ENCODE data around the gene TMEM120A. TPM values are rescaled to one million over a fixed set of nuclear protein-coding genes. Genes with fewer than 3 reads are reported as not detected.

Gene TMEM120A
- polyA plus RNA-seq, 3 donors, result 65.5 to 79.9 (median 76.1) TPM

DNA sequence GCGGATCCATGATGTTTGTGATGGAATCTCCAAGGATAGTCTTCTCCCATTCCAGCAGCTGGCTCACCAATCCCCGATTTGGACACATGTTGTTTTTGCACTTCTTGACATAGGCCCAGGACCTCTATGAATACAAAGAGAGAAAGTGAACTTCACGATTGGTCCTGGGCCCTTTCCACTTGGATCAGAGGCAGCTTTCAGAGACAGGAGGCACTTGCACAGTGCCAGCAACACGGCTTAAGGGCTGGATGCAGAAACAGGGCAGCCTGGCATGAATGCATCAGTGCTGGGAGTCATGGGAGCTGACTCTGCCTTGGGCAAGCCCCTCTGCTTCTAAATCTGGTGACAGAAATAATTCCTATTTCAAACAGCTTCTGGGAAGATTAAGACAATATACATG lies 2.1 kb upstream of the TMEM120A start:
- no peaks in the 10 kb centered on the region for H3K27me3 ChIP-seq (ENCODE audit: control insufficient read depth in 2 of 2, insufficient read depth in 2 of 2, low read length in 2 of 2)
- peaks cover 5% of the 10 kb centered on the region for H3K79me2 ChIP-seq (ENCODE audit: insufficient read depth, low read length)
- no peaks in the 10 kb centered on the region for H3K9me3 ChIP-seq (replicated peaks in 1 of 2; ENCODE audit: control insufficient read depth in 1 of 2, insufficient read depth in 1 of 2, low read length in 2 of 2)
- H3K4me1 ChIP-seq (ENCODE audit: control insufficient read depth in 1 of 2, insufficient read depth in 2 of 2, low read length in 2 of 2), result peaks cover 37 to 51% of the 10 kb centered on the region in 2 donors
- Mint-ChIP-seq H3K9me3 (peaks cover 0 to 7% (median 4%) of the 10 kb centered on the region in 7 donors), H3K36me3 (peaks cover 34 to 56% of the 10 kb centered on the region in 2 donors), H3K4me1 (peaks cover 44% of the 10 kb centered on the region), H3K27me3 (ENCODE audit: low read depth in 3 of 3) (peaks cover 0 to 5% (median 0%) of the 10 kb centered on the region in 3 donors), H3K27ac (peak overlapping the region; percentile 95 to 100 (median 98)), H3K4me3 (no peak overlapping the region)
- H3K27ac ChIP-seq (ENCODE audit: low read depth in 1 of 2, low read length in 2 of 2), result peak overlapping the region; percentile 47 to 87
- 96% methylated on average over 3 of the region's 4 CpGs for WGBS (ENCODE audit: insufficient coverage)
- TF ChIP-seq, protein P1, sequence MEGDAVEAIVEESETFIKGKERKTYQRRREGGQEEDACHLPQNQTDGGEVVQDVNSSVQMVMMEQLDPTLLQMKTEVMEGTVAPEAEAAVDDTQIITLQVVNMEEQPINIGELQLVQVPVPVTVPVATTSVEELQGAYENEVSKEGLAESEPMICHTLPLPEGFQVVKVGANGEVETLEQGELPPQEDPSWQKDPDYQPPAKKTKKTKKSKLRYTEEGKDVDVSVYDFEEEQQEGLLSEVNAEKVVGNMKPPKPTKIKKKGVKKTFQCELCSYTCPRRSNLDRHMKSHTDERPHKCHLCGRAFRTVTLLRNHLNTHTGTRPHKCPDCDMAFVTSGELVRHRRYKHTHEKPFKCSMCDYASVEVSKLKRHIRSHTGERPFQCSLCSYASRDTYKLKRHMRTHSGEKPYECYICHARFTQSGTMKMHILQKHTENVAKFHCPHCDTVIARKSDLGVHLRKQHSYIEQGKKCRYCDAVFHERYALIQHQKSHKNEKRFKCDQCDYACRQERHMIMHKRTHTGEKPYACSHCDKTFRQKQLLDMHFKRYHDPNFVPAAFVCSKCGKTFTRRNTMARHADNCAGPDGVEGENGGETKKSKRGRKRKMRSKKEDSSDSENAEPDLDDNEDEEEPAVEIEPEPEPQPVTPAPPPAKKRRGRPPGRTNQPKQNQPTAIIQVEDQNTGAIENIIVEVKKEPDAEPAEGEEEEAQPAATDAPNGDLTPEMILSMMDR (IDR thresholded peaks at IDR 0.05), result no peak
- H4K20me1 ChIP-seq (ENCODE audit: insufficient read depth, low read length), result peaks cover 8% of the 10 kb centered on the region
- H3K4me3 ChIP-seq (replicated peaks in 1 of 3; ENCODE audit: low read depth in 2 of 3, low read length in 3 of 3), result no peak overlapping the region
- peak in 1 of 3 donors; percentile 37 for DNase-seq
- no peak overlapping the region for H3K4me2 ChIP-seq (replicated peaks; ENCODE audit: extremely low read depth, low read length, poor library complexity, severe bottlenecking)
- intact Hi-C loops (cut with micrococcal nuclease), result no loop called here
- H2AFZ ChIP-seq (ENCODE audit: insufficient read depth, low read depth, low read length, poor library complexity, severe bottlenecking), result no peak overlapping the region
- peaks cover 7 to 24% of the 10 kb centered on the region in 2 donors for H3K36me3 ChIP-seq (replicated peaks in 1 of 2; ENCODE audit: control insufficient read depth in 1 of 2, insufficient read depth in 2 of 2, low read length in 2 of 2)
- H3K9ac ChIP-seq (ENCODE audit: insufficient read depth, low read length, poor library complexity, severe bottlenecking), result peak overlapping the region; percentile 33

DNA sequence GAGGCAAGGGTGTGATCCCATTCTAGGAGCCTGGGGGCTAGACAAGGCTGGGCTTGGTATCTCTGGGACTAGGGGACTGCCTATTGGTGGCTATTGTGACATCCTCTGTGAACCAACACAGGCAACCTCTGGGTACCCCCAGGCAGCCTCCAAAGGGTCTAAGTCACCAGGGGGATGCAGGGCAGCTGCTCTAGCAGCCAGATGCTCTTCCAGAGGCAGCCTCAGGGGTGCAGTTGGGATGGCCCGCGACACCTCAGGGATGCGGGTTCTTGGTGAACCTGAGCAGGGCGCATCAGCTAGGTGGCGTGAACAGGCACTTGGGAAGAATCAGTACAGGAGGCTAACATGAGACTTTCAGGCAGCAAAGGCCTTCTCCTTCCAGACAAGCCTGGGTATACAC lies 1.6 kb upstream of the TMEM120A start:
- Histone ChIP-seq H3K4me1 (ENCODE audit: control insufficient read depth in 1 of 2, insufficient read depth in 2 of 2, low read length in 2 of 2) (peaks cover 37 to 51% of the 10 kb centered on the region in 2 donors), H3K4me2 (replicated peaks; ENCODE audit: extremely low read depth, low read length, poor library complexity, severe bottlenecking) (no peak overlapping the region), H3K27ac (ENCODE audit: low read depth in 1 of 2, low read length in 2 of 2) (peak overlapping the region; percentile 47 to 87), H3K4me3 (replicated peaks in 1 of 3; ENCODE audit: low read depth in 2 of 3, low read length in 3 of 3) (no peak overlapping the region), H3K27me3 (ENCODE audit: control insufficient read depth in 2 of 2, insufficient read depth in 2 of 2, low read length in 2 of 2) (no peaks in the 10 kb centered on the region), H3K9ac (ENCODE audit: insufficient read depth, low read length, poor library complexity, severe bottlenecking) (no peak overlapping the region), H4K20me1 (ENCODE audit: insufficient read depth, low read length) (peaks cover 8% of the 10 kb centered on the region), H3K9me3 (replicated peaks in 1 of 2; ENCODE audit: control insufficient read depth in 1 of 2, insufficient read depth in 1 of 2, low read length in 2 of 2) (no peaks in the 10 kb centered on the region), H2AFZ (ENCODE audit: insufficient read depth, low read depth, low read length, poor library complexity, severe bottlenecking) (no peak overlapping the region), H3K36me3 (replicated peaks in 1 of 2; ENCODE audit: control insufficient read depth in 1 of 2, insufficient read depth in 2 of 2, low read length in 2 of 2) (peaks cover 7 to 20% of the 10 kb centered on the region in 2 donors), H3K79me2 (ENCODE audit: insufficient read depth, low read length) (peaks cover 5% of the 10 kb centered on the region)
- Mint-ChIP-seq H3K4me3 (no peak overlapping the region), H3K27ac (peak overlapping the region; percentile 95 to 100 (median 98)), H3K4me1 (peaks cover 44% of the 10 kb centered on the region), H3K36me3 (peaks cover 29 to 53% of the 10 kb centered on the region in 2 donors), H3K9me3 (peaks cover 0 to 7% (median 4%) of the 10 kb centered on the region in 7 donors), H3K27me3 (ENCODE audit: low read depth in 3 of 3) (peaks cover 0 to 5% (median 0%) of the 10 kb centered on the region in 3 donors)
- no peak for DNase-seq
- intact Hi-C loops (cut with micrococcal nuclease), result loop anchor here in 1 of 2 donors (2.0 kb wide), 2 partner anchors 45 to 81 kb away; partner anchors contain the start of gene POR
- WGBS (ENCODE audit: insufficient coverage), result 98% methylated on average over 5 of the region's 5 CpGs
- TF ChIP-seq, protein P1 (IDR thresholded peaks at IDR 0.05), result no peak

Measured in CD14-positive monocyte (primary cell).